Smooth muscle cell (in vitro differentiated cells): Measurements from ENCODE around the gene LRP2. TPM values are rescaled to one million over a fixed set of nuclear protein-coding genes. Genes with fewer than 3 reads are reported as not detected.

Experiments used
- DNase-seq: peaks from one replicate; lab custom pipeline; 2025; ENCODE audit not compliant: unreplicated experiment; lab: John Stamatoyannopoulos, UW
- H2AFZ ChIP-seq: fragments of 200-600 bp; sonication (generic); 2 replicates; pipeline ENCODE4 v1.6.0; 2016; ENCODE audit warnings: antibody characterized with exemption, low read depth, mild to moderate bottlenecking
- H3F3A ChIP-seq: fragments of 200-600 bp; sonication (generic); 2 replicates; pipeline ENCODE4 v1.6.0; 2017; ENCODE audit warnings: antibody characterized with exemption, low read depth
- H3K27ac ChIP-seq: fragments of 200-600 bp; sonication (generic); 2 replicates; pipeline ENCODE4 v1.5.1; 2016; ENCODE audit warnings: low read depth, mild to moderate bottlenecking
- H3K27me3 ChIP-seq: fragments of 200-600 bp; sonication (generic); 2 replicates; pipeline ENCODE4 v1.6.1; 2016; ENCODE audit warnings: low read depth, mild to moderate bottlenecking
- H3K36me3 ChIP-seq: fragments of 200-600 bp; sonication (generic); 2 replicates; pipeline ENCODE4 v1.5.1; 2016; ENCODE audit warnings: low read depth
- H3K4me1 ChIP-seq: fragments of 200-600 bp; sonication (generic); 2 replicates; pipeline ENCODE4 v1.5.1; 2016; ENCODE audit warnings: low read depth
- H3K4me2 ChIP-seq: fragments of 200-600 bp; sonication (generic); 2 replicates; pipeline ENCODE4 v1.6.0; 2016; ENCODE audit warnings: mild to moderate bottlenecking
- H3K4me3 ChIP-seq: fragments of 200-600 bp; sonication (generic); 2 replicates; pipeline ENCODE4 v1.5.1; 2016; ENCODE audit warnings: mild to moderate bottlenecking
- H3K79me2 ChIP-seq: fragments of 200-600 bp; sonication (generic); 2 replicates; pipeline ENCODE4 v1.6.0; 2016; ENCODE audit warnings: low read depth, mild to moderate bottlenecking
- H3K9ac ChIP-seq: fragments of 200-600 bp; sonication (generic); 2 replicates; pipeline ENCODE4 v1.6.0; 2016; ENCODE audit warnings: low read depth
- H3K9me3 ChIP-seq: fragments of 200-600 bp; sonication (generic); replicated peaks from 2 replicates; pipeline ENCODE4 v1.5.1; 2016; ENCODE audit warnings: low read depth
- H4K20me1 ChIP-seq: fragments of 200-600 bp; sonication (generic); 2 replicates; pipeline ENCODE4 v1.6.0; 2016; ENCODE audit warnings: low read depth
- WGBS: methylation state at CpG from one replicate; pipeline ENCODE4 v1.1.7; 2016; ENCODE audit warnings: low lambda C conversion rate; 5-methylcytosine and 5-hydroxymethylcytosine counted together
- polyA plus RNA-seq: library from polyadenylated mRNA; unstranded; fragments of >200 nt; fragmentation: Nextera tagmentation; extraction: Ambion mirVana; gene quantifications from 2 replicates; pipeline ENCODE4 v1.2.1, GENCODE V29; 2016
- total RNA-seq: library from RNA; depleted of rRNA; stranded (reverse); fragments of >200 nt; gene quantifications from 2 replicates; pipeline ENCODE4 v1.2.3, GENCODE V29; 2014
- TF ChIP-seq, protein P1 (sequence below): fragments of 200-600 bp; sonication (generic); IDR thresholded peaks from 2 replicates; pipeline ENCODE4 v1.5.1; 2017; ENCODE audit warnings: borderline replicate concordance, mild to moderate bottlenecking, antibody characterized with exemption; ENCODE audit not compliant: insufficient read depth, poor library complexity, severe bottlenecking

LRP2 gene
- total and polyA plus RNA-seq, 2 experiments from 2014 or later, result 2.7 TPM; not detected in 1

DNA sequence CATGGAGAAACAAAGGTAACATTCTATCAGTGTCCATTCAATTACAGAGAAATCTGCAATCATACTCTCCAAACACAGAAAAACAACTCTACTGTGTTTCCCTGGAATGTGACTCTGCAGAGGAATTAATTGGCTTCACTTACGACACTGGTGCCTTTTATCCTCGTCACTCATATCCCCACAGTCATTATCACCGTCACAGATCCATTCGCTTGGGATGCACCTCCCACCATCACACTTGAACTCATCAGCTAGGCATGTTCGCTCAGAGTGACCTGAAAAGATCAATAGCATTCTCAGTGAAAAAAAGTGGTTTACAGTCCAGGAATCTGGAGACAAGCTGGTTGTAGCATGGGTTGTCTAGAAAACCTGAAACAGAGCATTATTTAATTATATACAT is 168.7 kb downstream of the LRP2 start:
- Histone ChIP-seq H3K4me2 (no peak overlapping the region), H3K4me3 (no peak overlapping the region), H3K9me3 (no peaks in the 10 kb centered on the region), H4K20me1 (no peaks in the 10 kb centered on the region), H3K4me1 (no peaks in the 10 kb centered on the region), H3F3A (no peaks in the 10 kb centered on the region), H3K9ac (no peak overlapping the region), H3K27me3 (peaks cover 4% of the 10 kb centered on the region), H3K79me2 (no peaks in the 10 kb centered on the region), H3K36me3 (no peaks in the 10 kb centered on the region), H2AFZ (no peak overlapping the region), H3K27ac (no peak overlapping the region)
- DNase-seq, result no peak
- TF ChIP-seq, protein P1, sequence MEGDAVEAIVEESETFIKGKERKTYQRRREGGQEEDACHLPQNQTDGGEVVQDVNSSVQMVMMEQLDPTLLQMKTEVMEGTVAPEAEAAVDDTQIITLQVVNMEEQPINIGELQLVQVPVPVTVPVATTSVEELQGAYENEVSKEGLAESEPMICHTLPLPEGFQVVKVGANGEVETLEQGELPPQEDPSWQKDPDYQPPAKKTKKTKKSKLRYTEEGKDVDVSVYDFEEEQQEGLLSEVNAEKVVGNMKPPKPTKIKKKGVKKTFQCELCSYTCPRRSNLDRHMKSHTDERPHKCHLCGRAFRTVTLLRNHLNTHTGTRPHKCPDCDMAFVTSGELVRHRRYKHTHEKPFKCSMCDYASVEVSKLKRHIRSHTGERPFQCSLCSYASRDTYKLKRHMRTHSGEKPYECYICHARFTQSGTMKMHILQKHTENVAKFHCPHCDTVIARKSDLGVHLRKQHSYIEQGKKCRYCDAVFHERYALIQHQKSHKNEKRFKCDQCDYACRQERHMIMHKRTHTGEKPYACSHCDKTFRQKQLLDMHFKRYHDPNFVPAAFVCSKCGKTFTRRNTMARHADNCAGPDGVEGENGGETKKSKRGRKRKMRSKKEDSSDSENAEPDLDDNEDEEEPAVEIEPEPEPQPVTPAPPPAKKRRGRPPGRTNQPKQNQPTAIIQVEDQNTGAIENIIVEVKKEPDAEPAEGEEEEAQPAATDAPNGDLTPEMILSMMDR, result no peak
- WGBS, result 65% methylated on average over 5 of the region's 5 CpGs

GRCh38 chr2:169190197-169190775 is 172.0 kb downstream of the LRP2 start:
- Histone ChIP-seq H4K20me1 (no peaks in the 10 kb centered on the region), H2AFZ (no peak overlapping the region), H3K27ac (no peak overlapping the region), H3K9me3 (no peaks in the 10 kb centered on the region), H3K4me2 (no peak overlapping the region), H3K36me3 (no peaks in the 10 kb centered on the region), H3K27me3 (peaks cover 10% of the 10 kb centered on the region), H3K4me3 (no peak overlapping the region), H3F3A (no peaks in the 10 kb centered on the region), H3K9ac (no peak overlapping the region), H3K4me1 (no peaks in the 10 kb centered on the region), H3K79me2 (no peaks in the 10 kb centered on the region)
- DNase-seq, result no peak
- TF ChIP-seq, protein P1, result no peak
- 56% methylated on average over 5 of the region's 5 CpGs for WGBS

DNA sequence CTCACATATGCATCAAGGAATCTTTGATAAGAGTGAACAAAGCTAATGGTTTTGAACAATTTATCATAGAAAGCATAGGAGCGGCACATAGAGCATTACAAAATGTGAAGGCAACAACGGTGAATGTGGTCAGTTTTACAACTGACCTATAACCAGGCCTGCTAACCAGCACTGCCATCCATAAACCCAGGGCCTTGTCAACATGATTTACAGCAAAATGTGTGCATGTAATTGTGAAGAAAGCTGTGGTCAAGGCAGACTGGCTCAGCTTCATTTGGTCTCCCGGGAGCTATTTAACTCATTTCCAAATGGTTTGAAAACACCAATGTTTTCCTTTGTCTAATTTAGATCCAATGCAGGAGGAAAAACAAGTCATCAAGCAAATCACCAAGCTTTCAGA is 173.2 kb downstream of the LRP2 start:
- Histone ChIP-seq H3K27me3 (peaks cover 10% of the 10 kb centered on the region), H3F3A (no peaks in the 10 kb centered on the region), H3K36me3 (no peaks in the 10 kb centered on the region), H3K4me1 (no peaks in the 10 kb centered on the region), H3K27ac (no peak overlapping the region), H2AFZ (no peak overlapping the region), H3K4me2 (no peak overlapping the region), H3K9me3 (no peaks in the 10 kb centered on the region), H3K9ac (no peak overlapping the region), H4K20me1 (no peaks in the 10 kb centered on the region), H3K4me3 (no peak overlapping the region), H3K79me2 (no peaks in the 10 kb centered on the region)
- TF ChIP-seq, protein P1, result no peak
- DNase-seq, result no peak
- WGBS, result 76% methylated on average over 3 of the region's 3 CpGs

- Histone ChIP-seq H3K27ac (no peak overlapping the region), H3K79me2 (no peaks in the 10 kb centered on the region), H3K4me2 (no peak overlapping the region), H3F3A (no peaks in the 10 kb centered on the region), H3K9me3 (no peaks in the 10 kb centered on the region), H3K36me3 (no peaks in the 10 kb centered on the region), H2AFZ (no peak overlapping the region), H3K9ac (no peak overlapping the region), H3K4me3 (no peak overlapping the region), H3K27me3 (peaks cover 10% of the 10 kb centered on the region), H4K20me1 (no peaks in the 10 kb centered on the region), H3K4me1 (no peaks in the 10 kb centered on the region)
- TF ChIP-seq, protein P1, result no peak
- WGBS, result 89% methylated on average over 8 of the region's 8 CpGs
- no peak for DNase-seq
Measured at GRCh38 chr2:169185711-169186110, 176.6 kb downstream of the LRP2 start.
